Right hindlimb (tissue), 1 donor: ENCODE data around the gene ADGRG3.

Experiments used
- DNase-seq: peaks from one replicate; pipeline ENCODE4 v3.0.0-alpha.2; 2018

ADGRG3 gene

GRCh38 chr16:57630931-57631845, 36.9 kb upstream of the ADGRG3 start:
- no peak for DNase-seq

- no peak for DNase-seq
These were observed 35.5 kb upstream of the ADGRG3 start for GRCh38 chr16:57632568-57632967.

GRCh38 chr16:57633383-57634064, 34.6 kb upstream of the ADGRG3 start:
- no peak for DNase-seq

GRCh38 chr16:57634171-57634570, 33.9 kb upstream of the ADGRG3 start:
- no peak for DNase-seq

- DNase-seq = no peak
These were observed 32.6 kb upstream of the ADGRG3 start for GRCh38 chr16:57635266-57636097.

GRCh38 chr16:57636184-57636583, 31.9 kb upstream of the ADGRG3 start:
- DNase-seq = no peak

- no peak for DNase-seq
These were observed 31.1 kb upstream of the ADGRG3 start for GRCh38 chr16:57637020-57637419.

- DNase-seq = peak; percentile 74
These were observed 30.7 kb upstream of the ADGRG3 start for GRCh38 chr16:57637424-57637823.

- DNase-seq = no peak
These were observed 30.1 kb upstream of the ADGRG3 start for GRCh38 chr16:57637965-57638364.

GRCh38 chr16:57638381-57638780, 29.7 kb upstream of the ADGRG3 start:
- no peak for DNase-seq

GRCh38 chr16:57639172-57639887, 28.8 kb upstream of the ADGRG3 start:
- peak; percentile 87 for DNase-seq

- no peak for DNase-seq
These were observed 27.9 kb upstream of the ADGRG3 start for GRCh38 chr16:57640185-57640584.

- DNase-seq = no peak
These were observed 27.5 kb upstream of the ADGRG3 start for GRCh38 chr16:57640612-57641011.

GRCh38 chr16:57642160-57643135, 25.7 kb upstream of the ADGRG3 start:
- no peak for DNase-seq

- DNase-seq = no peak
These were observed 24.8 kb upstream of the ADGRG3 start for GRCh38 chr16:57643147-57643874.

- DNase-seq = no peak
These were observed 24.2 kb upstream of the ADGRG3 start for GRCh38 chr16:57643910-57644309.

GRCh38 chr16:57644383-57645014, 23.6 kb upstream of the ADGRG3 start:
- no peak for DNase-seq

- no peak for DNase-seq
These were observed 22.9 kb upstream of the ADGRG3 start for GRCh38 chr16:57645169-57645568.

GRCh38 chr16:57645691-57646387, 22.3 kb upstream of the ADGRG3 start:
- DNase-seq = peak; percentile 77
